HuH-7 (cell line): Measurements from ENCODE around the gene TAF1.
A peak's percentile ranks its signal among the peaks of the same experiment; 100 is the strongest.
"Not testable (repeated sequence)": the region's sequence is repeated elsewhere in the genome, so short reads cannot be mapped to it uniquely, and the experiment has no call there.

ENCODE experiments used
- DNase-seq: peaks from one replicate; pipeline ENCODE4 v3.0.0; 2011; ENCODE audit warnings: low spot score

Gene TAF1, protein sequence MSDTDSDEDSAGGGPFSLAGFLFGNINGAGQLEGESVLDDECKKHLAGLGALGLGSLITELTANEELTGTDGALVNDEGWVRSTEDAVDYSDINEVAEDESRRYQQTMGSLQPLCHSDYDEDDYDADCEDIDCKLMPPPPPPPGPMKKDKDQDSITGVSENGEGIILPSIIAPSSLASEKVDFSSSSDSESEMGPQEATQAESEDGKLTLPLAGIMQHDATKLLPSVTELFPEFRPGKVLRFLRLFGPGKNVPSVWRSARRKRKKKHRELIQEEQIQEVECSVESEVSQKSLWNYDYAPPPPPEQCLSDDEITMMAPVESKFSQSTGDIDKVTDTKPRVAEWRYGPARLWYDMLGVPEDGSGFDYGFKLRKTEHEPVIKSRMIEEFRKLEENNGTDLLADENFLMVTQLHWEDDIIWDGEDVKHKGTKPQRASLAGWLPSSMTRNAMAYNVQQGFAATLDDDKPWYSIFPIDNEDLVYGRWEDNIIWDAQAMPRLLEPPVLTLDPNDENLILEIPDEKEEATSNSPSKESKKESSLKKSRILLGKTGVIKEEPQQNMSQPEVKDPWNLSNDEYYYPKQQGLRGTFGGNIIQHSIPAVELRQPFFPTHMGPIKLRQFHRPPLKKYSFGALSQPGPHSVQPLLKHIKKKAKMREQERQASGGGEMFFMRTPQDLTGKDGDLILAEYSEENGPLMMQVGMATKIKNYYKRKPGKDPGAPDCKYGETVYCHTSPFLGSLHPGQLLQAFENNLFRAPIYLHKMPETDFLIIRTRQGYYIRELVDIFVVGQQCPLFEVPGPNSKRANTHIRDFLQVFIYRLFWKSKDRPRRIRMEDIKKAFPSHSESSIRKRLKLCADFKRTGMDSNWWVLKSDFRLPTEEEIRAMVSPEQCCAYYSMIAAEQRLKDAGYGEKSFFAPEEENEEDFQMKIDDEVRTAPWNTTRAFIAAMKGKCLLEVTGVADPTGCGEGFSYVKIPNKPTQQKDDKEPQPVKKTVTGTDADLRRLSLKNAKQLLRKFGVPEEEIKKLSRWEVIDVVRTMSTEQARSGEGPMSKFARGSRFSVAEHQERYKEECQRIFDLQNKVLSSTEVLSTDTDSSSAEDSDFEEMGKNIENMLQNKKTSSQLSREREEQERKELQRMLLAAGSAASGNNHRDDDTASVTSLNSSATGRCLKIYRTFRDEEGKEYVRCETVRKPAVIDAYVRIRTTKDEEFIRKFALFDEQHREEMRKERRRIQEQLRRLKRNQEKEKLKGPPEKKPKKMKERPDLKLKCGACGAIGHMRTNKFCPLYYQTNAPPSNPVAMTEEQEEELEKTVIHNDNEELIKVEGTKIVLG (N-terminal part only)

DNA sequence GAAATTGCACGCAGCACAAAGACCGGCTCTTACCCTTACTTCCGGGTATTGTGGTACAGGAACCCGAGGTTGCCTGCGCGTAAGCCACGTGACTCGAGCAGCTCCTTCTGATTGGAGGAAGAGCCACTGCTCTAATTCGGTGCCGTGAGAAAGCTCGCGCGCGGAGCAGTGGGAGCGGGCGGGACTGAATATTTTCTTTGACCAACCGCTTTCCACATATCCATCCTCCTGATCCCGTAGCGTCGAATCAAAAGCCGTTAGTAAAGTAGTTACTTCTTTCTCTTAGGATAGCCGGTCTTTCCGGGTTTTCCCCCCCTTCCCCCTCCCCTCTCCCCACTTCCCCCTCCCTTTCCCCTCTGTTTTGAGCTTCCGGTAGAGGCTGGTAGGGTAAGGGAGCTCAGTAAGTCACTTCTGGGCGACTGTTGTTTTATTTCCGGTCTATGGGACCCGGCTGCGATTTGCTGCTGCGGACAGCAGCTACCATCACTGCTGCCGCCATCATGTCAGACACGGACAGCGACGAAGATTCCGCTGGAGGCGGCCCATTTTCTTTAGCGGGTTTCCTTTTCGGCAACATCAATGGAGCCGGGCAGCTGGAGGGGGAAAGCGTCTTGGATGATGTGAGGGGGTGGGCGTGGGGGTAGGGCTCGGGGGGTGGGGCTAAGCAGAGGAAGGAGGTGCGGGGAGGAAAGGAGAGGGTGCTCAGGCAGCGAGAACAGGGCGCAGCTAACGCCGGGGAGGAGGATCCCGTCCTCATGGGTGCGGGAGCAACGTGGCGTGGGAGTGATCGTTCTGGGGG lies at the start of gene TAF1:
TAF1 (plus strand) TSS at position 483 of the 799 bp plus-strand sequence; CDS start at position 501, 18 bp downstream.
- peak; percentile 86 for DNase-seq

DNA sequence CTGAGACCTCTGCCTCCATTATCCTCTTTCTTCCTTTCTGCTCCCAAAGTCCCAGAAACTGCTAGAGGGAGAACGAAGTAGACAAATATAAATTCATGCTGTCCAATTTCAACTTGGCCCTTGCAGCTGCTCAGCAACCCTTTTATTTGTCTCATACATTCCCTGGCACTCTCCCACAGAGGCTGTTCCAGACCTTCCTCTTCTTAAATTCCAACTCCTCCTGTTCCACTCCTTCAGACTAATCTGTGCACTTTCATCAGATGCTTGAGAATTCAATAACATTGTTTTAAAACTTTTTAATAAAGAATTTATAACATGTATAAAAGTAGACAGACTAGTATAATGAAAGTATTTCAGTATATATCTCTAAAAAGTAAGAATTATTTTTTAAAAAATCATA lies 49.2 kb upstream of the TAF1 start:
- not testable (repeated sequence) for DNase-seq

GRCh38 chrX:71320126-71320525 lies 46.0 kb upstream of the TAF1 start:
- no peak for DNase-seq

GRCh38 chrX:71321731-71322130 lies 44.4 kb upstream of the TAF1 start:
- no peak for DNase-seq

DNA sequence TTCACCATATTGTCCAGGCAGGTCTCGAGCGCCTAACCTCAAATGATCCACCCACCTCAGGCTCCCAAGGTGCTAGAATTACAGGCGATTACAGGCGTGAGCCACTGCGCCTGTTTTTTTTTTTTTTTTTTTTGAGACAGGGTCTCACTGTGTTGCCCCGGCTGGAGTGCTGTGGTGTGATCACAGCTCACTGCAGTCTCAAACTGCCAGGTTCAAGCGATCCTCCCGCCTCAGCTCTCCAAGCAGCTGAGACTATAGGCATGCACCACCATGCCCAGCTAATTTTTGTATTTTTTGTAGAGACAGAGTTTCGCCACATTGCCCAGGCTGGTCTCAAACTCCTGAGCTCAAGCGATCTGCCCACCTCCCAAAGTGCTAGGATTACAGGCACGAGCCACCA lies 41.7 kb upstream of the TAF1 start:
- not testable (repeated sequence) for DNase-seq

DNA sequence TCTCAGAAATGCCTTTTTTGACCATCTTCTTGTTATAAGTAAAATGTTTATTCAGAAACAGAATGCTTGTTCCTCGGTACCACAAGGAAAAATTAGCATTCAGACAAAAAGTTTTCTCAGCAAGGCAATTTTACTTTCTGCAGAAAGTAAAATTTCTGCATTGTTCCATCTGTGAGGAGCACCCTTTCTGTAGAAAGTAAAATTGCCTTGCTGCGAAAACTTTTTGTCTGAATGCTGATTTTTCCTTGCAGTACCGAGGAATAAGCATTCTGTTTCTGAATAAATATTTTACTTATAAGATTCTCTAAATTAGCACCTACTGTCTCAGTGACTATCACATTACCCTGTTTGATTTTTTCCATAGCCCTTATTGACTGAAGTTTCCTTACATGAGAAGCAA lies 39.8 kb upstream of the TAF1 start:
- no peak for DNase-seq

DNA sequence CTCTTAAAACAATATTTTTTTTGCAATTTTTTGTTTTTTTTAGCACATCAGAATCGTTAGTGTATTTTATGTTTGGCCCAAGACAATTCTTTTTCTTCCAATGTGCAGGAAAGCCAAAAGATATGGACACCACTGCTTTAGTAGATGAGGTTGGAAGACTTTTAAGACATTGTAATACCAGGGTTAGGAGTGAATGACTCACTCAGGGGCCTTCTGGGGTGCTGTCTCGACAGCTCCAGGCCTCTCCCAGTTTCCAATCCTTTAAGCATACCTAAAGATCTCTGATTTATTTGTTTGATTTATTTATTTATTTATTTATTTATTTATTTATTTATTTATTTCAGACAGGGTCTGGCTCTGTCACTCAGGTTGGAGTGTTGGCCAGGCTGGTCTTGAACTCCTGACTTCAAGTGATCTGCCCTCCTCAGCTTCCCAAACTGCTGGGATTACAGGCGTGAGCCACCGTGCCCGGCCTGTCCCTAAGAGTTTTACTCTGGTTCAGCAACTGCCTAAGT lies 16.9 kb upstream of the TAF1 start:
- not testable (repeated sequence) for DNase-seq

- not testable (repeated sequence) for DNase-seq
Measured at GRCh38 chrX:71349867-71350266, 16.3 kb upstream of the TAF1 start.

DNA sequence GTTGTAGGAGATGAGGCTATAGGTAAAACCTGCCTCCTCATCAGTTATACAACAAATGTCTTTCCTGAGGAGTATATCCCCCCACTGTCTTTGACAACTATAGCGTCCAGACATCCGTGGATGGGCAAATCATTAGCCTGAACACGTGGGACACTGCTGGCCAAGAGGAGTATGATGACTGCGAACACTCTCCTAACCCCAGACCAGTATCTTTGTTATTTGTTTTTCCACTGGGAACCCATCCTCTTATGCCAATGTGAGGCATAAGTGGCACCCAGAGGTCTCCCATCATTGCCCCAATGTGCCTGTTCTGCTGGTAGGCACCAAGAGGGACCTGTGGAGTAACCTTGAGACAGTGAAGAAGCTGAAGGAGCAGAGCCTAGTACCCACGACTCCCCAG lies 13.7 kb upstream of the TAF1 start:
- not testable (repeated sequence) for DNase-seq

GRCh38 chrX:71364221-71364620 lies 1.9 kb upstream of the TAF1 start:
- no peak for DNase-seq

DNA sequence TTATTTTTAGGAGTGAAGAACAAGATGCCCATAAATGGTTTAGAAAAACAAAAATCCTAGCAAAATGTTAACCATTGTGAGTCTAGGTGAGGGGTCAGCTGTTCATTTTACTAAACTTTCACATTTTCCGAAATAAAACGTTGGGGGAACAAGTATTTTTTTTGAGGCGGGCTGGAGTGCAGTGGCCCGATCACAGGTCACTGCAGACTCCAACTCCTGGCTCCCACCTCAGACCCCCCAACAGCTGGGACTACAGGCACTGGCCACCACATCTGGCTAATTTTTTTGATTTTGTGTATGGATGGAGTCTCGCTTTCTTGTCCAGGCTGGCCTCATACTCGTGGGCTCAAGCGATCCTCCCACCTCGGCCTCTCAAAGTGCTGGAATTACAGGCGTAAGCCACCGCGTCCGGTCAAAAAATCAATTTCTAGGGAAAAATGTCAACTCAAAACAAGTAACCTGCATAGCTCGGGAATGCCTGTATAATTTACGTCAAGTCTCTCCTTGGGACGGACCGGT lies 742 bp upstream of the TAF1 start:
- DNase-seq, result no peak

DNA sequence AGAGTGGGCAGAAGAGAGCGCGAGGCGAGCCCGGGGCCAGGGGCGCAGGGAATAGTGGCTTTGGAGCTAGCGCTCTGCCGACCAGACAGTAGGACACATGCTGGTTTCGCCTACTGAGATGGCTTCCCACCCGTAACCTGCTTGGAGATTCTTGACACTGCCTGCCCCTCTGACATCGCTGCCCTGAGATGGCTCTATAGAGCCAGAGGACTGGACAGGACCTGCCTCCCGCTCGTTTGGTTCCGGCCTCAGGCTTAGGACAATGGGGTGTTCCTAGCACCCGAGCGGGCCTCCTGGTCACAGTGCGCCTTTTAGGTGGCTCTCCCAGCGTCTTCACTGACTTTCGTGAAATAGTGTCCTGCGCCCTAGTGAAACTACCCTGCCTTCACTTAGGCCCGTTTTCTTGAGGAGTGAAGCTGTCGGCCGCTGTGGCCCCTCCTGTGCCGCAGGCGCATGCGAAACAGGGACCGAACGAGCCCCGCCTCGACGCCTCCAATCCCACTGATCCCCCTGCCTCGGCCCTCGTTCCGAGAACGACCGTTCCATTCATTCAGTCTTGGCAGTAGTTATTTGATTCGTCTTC lies 608 bp downstream of the TAF1 start:
- DNase-seq, result peak; percentile 20

GRCh38 chrX:71367396-71367795 lies 1.2 kb downstream of the TAF1 start:
- DNase-seq, result no peak

GRCh38 chrX:71372388-71372787 lies 6.2 kb downstream of the TAF1 start:
- no peak for DNase-seq

GRCh38 chrX:71378732-71379131 lies 12.6 kb downstream of the TAF1 start:
- DNase-seq, result no peak

DNA sequence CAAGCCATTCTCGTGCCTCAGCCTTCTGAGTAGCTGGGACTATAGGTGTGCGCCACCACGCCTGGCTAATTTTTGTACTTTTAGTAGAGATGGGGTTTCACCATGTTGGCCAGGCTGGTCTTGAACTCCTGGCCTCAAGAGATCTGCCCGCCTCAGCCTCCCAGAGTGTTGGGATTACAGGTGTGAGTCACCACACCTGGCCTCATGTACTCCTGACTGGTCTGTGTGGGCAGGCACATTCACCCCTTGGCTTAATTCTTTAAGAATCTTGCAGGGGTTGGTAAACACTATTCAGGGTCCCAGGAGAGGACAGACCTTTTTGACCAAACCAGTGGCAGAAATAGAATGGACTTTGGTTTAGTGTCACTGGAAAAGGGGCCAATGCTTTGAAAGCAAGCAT lies 25.6 kb downstream of the TAF1 start:
- not testable (repeated sequence) for DNase-seq

GRCh38 chrX:71393919-71394318 lies 27.8 kb downstream of the TAF1 start:
- DNase-seq, result no peak

DNA sequence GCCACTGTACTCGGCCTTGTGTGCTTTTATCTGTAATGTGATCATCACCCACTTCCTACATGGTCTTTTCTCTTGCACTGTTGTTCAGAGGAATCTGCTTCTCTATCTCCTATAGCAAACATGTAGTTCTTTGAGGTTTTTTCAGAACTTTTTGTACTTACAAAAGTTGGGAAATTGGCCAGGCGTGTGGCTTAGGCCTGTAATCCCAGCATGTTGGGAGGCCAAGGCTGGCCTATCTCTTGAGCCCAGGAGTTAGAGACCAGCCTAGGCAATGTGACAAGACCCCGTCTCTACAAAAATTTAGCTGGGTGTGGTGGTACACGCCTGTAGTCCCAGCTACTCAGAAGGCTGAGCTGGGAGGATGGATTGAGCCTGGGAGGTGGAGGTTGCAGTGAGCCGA lies 30.4 kb downstream of the TAF1 start:
- DNase-seq, result no peak

- DNase-seq, result no peak
Measured at GRCh38 chrX:71400710-71401109, 34.6 kb downstream of the TAF1 start.

DNA sequence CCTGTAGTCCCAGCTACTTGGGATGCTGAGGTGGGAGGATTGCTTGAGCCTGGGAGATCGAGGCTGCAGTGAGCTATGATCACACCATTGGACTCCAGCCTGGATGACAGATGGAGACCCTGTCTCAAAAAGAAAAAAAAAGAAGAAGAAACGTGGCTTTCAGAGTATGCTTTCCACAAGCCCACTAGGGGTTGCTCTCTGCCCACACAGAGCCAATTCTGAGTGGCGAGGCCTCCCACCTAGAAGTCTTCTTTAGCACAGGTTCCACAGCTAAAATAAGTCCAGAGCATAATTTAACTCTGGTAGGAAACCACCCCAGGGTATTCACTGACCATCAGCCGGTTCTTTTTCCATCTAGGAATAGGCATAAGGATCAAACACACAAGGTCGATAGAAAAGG lies 50.1 kb downstream of the TAF1 start:
- not testable (repeated sequence) for DNase-seq
